Stimulated activated CD8-positive, alpha-beta memory T cell treated with anti-CD3 and anti-CD28 coated beads, Interleukin-12 subunit alpha, Interleukin-12 subunit beta, amount 100 ng/mL, for 4 hours (primary cell): ENCODE measurements around the gene LILRB5.
"Not testable (repeated sequence)": the region's sequence is repeated elsewhere in the genome, so short reads cannot be mapped to it uniquely, and the experiment has no call there.

Experiments used
- DNase-seq: peaks from one replicate; pipeline ENCODE4 v3.0.0-alpha.2; 2020; ENCODE audit warnings: low read depth

Gene LILRB5

GRCh38 chr19:54257116-54257480, at the start of gene LILRB5:
Gene LILRB5 (minus strand): TSS chr19:54257273. CDS start chr19:54257193, 80 bp downstream.
- DNase-seq = no peak

DNA sequence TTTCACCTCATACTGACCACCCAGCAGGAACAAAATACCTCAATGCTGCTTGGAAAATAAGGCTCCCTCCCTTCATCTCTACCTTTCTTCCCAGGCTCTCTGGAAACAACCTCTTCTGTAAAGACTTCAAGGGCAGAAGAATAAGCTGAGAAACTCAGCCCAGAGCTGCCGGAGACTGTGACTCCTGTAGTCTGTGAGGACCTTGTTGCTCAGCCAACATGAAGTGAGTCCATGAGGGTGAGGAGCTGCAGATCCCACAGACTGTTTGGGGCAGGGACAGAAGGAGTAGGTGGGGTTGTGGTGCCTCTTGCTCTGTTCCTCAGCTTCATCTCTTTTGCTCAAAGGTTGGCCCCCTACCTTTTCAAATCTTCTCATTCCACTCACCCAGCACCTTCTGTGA, 48.1 kb upstream of the LILRB5 start:
- DNase-seq = no peak

DNA sequence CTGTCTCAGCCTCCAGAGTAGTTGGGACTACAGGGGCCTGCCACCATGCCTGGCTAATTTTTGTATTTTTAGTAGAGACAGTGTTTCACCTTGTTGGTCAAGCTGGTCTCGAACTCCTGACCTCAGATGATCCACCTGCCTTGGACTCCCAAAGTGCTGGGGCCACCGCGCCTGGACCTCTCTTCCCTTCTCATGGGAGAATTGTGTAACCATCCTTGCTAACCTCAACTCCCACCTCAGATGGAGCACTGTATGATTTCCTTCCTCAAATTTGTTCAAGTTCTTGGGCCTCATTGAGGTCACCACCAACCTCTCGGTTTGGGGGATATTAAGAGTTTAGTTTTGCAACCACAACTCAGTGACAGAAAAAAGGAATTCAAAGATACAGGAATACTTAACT, 45.2 kb upstream of the LILRB5 start:
- no peak for DNase-seq

GRCh38 chr19:54299515-54299914, 42.4 kb upstream of the LILRB5 start:
- no peak for DNase-seq

GRCh38 chr19:54299126-54299498, 42.0 kb upstream of the LILRB5 start:
- DNase-seq = no peak

DNA sequence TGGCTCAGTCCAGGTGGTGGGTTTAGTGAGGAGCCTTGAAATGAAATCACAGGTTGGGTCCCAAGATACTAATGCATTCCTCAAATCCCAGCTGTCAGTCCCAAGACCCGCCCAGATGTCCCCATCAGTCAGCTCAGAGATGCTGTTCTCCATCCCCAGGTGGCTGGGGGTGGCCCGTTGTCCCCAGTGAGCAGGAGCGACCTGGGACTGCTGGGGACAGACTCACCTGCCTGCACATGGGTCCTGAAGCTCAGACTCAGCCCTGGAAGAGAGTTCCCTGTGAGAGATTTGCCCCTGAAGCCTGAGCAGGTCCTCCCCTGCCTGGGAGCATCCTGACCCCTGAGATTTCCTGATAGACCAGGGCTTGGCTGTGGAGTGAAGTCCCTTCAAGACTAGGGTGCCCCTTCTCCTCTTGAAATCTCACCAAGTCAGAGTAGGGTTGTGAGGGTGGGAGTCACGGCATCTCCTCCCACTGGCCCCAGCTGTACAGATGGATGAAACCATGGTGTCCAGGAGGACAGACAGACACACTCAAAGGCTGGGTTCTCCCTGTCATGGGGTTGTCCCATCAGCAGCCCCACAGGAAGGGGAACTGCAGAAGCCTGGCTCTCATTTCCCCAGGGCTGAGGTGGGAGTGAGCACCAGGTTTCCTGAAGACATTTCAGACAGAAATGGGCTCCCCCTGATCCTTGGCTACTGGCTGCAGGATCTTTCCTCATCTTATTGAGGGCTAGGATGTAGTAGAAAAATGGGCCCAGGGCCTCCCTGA, 41.5 kb upstream of the LILRB5 start:
- no peak for DNase-seq

- no peak for DNase-seq
These were observed 40.8 kb upstream of the LILRB5 start for GRCh38 chr19:54297759-54298305.

DNA sequence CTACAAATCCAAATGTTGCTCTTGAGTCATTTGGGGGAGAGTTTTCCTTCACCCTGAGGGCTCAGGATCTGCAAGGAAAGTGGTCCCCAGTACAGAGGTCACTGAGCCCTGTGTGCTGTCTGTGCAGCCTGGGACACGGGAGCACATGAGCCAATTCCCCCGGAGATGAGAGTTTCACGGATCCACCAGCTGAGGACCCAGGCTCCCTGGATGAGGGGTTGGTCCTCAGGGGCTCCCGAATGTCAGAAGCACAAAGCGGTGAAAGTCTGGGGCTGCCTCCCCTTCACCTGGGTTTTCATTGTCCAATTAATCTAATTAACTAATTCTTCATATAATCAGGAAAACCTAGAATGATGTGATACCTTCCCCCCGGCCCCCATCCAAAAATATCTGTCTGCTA, 37.5 kb upstream of the LILRB5 start:
- DNase-seq = no peak

GRCh38 chr19:54289160-54289559, 32.1 kb upstream of the LILRB5 start:
- DNase-seq = not testable (repeated sequence)

DNA sequence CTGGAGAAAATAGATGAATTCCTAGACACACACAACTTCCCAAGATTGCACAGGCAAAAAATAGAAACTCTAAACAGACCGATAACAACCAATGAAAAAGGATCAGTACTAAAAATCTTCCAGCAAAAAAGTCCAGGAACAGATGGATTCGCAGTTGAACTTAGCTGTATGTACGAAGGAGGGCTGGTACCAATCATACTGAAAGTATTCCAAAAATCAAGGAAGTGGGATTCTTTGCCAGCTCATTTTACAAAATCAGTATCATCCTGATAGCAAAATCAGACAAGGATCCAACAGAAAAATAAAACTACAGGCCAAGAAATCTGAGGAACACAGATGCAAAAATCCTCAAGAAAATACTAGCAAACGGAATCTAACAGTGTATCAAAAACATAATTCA, 30.4 kb upstream of the LILRB5 start:
- no peak for DNase-seq

DNA sequence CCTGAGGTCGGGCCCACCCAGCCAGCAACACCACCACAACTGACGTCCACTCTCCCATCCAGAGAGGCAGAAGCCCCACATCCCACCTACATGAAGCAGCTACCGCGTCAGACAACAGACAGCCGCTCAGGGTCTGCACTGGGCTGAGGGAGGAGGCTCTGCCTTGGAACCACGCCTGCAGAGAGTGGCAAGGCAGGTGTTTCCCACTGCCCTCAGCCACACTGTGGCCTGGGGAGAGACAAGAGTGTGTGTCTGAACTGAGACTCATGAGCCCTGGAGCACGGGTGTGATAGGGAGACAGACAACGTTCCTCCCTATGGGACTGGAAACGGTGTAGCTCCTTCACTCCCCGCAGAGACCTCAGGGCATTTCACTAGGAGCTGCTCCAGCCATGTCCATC, 29.2 kb upstream of the LILRB5 start:
- not testable (repeated sequence) for DNase-seq

DNA sequence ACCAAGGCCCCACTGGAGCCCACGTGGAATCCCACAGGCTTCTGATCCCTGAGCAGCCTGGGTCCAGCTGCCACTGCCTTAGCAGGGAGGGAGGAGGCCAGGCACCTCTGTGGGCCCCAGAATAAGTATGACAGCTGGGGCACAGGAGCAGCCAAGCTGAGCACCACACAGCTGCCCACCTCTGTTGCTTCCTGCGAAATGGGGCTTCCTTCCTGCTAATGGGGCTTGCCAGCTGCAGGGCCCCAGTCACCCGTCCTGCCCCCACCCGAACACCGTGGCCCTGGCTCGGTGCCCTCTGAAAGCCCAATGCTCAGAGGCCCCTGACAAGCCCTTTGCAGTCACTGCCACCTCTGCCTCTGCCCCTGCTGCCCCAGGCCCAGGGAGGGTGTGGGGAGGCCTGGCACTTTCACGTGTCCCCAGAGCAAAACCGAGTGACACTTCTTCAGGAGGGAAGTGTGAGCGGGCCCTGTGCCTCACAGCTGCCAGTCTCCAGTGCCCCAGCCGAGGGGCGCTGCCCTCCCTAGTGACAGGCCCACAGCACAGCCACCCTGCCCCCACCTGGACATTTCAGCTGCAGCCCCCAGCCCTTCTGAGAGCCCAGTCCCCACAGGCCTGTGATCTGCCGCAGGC, 28.5 kb upstream of the LILRB5 start:
- DNase-seq = not testable (repeated sequence)

DNA sequence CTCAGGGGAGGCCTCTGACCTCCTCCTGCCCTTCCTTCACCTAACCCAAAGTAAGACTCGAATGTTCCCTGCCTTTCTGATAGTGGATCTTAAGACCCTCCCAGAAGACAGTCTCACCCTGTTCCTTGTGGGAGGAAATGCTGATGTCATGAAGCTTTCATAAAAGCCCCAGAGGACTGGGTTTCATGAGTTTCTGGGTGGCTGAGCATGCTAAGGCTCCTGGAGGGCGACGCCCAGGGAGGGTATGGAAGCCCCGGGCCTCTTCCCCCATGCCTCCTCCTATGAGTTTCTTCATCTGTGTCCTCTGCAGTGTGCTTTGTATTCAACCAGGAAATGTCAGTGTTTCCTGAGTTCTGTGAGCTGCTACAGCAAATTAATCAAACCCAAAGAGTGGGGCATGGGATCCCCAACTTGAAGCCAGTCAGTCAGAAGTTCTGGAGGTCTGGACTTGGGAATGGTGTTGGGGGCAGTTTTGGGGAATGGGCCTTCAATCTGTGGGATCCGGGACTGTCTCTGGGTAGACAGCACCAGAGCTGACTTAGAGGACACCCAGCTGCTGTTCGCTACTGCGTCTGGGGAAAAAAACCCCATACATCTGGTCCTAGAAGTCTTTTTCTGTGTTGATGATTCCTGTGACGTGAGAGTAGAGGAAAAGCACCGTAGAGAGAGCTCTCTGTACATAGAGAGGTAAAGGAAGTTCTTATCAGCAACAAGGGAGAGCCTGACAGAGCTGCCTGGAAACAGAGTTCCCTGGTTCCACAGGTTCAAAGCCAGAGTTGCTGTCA, 25.8 kb upstream of the LILRB5 start:
- no peak for DNase-seq

GRCh38 chr19:54281729-54282075, 24.6 kb upstream of the LILRB5 start:
- not testable (repeated sequence) for DNase-seq

DNA sequence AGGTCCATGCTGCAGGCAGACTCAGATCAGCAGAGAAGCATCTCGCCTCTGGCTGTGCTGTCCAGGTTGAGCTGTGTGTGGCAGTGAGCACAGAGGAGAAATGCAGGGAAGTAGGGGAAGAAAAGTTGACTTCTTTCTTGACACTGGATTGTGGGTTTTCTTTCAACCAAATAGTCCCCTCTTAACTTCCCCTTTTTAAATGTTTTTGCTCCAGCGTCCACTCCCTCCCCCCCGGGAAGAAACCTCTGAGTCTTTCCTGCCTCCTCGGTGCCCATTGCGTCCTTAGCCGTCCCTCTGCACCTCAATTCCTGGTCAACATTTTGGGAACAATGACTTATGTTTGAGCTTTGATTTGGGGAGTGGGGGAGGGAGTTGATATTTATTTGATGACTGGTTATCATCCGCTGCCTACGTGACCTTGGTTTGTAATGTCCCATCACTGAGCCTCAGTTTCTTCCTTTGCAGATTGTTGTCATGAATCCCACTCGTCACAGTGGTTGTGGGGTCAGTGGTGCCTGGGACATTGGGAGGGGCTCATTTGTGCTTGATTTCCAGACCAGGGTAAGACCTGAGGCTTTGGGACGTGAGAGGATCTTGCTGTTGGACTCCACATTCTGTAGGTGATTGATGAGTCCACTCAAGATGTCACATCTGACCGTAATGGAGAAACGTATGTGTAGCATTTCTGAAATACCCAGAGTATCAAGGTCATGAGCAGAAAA, 24.1 kb upstream of the LILRB5 start, which contains the start of gene LILRB2:
LILRB2 (minus strand) TSS at position 104 of the 722 bp plus-strand sequence. CDS start 614 bp downstream, outside the sequence.
- no peak for DNase-seq

- not testable (repeated sequence) for DNase-seq
These were observed 23.4 kb upstream of the LILRB5 start for GRCh38 chr19:54280441-54280840.

GRCh38 chr19:54280025-54280424, 23.0 kb upstream of the LILRB5 start:
- DNase-seq = not testable (repeated sequence)

DNA sequence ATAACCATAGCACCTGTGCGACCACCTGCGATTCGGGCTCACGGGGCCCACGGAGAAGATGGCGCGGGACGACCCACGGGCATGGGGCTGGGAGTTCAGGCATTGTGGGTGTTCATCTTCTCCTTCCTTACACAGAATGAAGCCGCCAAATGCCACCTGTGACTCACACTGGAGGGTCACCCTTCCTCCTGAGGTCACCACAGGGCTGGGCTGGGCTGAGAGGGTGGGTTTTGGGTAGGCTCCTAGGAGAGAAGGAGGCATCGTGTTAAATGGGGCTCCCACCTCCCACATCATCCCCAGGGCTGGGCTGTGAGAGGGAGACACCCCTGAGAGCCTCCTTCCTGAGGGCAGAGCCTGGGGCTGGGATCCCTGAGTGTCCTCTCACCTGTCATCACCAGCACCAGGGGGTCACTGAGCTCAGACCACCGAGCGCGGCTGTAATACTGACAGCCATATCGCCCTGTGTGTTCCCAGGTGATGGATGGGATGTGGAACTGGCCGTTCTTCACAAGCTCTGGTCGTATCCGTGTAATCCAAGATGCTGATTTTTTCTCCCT, 22.4 kb upstream of the LILRB5 start:
- no peak for DNase-seq

DNA sequence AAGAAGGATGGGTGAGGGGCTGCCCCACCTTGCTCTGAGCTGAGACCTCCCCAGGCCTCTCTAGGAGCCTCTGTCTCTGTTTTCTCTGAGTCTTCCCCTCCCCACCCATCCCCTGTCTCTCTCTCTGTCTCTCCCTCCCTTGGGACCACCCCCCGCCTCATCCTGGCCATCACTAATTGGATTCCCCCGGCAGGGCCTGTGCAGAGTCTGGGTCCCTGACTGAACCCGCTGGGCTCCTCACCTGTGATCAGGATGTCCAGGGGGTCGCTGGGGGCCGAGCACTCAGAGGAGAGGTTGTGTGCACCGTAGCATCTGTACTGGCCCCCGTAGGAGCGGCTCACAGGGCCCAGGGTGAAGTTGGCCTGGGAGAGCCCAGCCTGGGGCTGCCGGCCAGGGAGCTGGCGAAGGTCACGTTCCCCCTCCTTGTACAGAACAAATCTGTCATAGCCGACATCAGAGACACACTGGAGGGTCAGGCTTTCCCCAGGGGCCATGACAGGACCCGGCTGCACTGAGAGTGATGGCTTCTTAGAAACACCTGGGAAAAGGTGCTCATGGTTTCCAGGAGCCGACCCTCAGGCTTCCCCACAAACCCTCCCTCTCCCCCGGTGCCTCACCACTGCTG, 21.6 kb upstream of the LILRB5 start:
- not testable (repeated sequence) for DNase-seq

- DNase-seq = not testable (repeated sequence)
These were observed 21.0 kb upstream of the LILRB5 start for GRCh38 chr19:54278056-54278455.

GRCh38 chr19:54277111-54277615, 20.1 kb upstream of the LILRB5 start:
- DNase-seq = not testable (repeated sequence)
